Measurements from ENCODE around the gene RBM47.

RBM47 gene

GRCh38 chr4:40612831-40613230 lies 16.8 kb downstream of the RBM47 start:
- no peaks in the 10 kb centered on the region for H3K27me3 ChIP-seq (replicated peaks)
- in situ Hi-C loops (cut with HindIII; ENCODE audit: low pct_ligation_motif_present, low sequenced_read_pairs), result no loop called here
- no peak for TF ChIP-seq CTCF (IDR thresholded peaks at IDR 0.05; ENCODE audit: low read depth, low read length, missing control alignments)
- H3K4me3 ChIP-seq (ENCODE audit: low read depth, low read length), result no peak overlapping the region
- no peak for DNase-seq
- no peaks in the 10 kb centered on the region for H3K36me3 ChIP-seq (replicated peaks)
- H3K27ac ChIP-seq, result no peak overlapping the region

GRCh38 chr4:40612283-40612682 lies 17.4 kb downstream of the RBM47 start:
- Histone ChIP-seq H3K27ac (no peak overlapping the region), H3K27me3 (replicated peaks) (no peaks in the 10 kb centered on the region), H3K4me3 (ENCODE audit: low read depth, low read length) (no peak overlapping the region), H3K36me3 (replicated peaks) (no peaks in the 10 kb centered on the region)
- DNase-seq, result no peak
- in situ Hi-C loops (cut with HindIII; ENCODE audit: low pct_ligation_motif_present, low sequenced_read_pairs), result no loop called here
- TF ChIP-seq CTCF (IDR thresholded peaks at IDR 0.05; ENCODE audit: low read depth, low read length, missing control alignments), result no peak

GRCh38 chr4:40608628-40609027 lies 21.0 kb downstream of the RBM47 start:
- H3K36me3 ChIP-seq (replicated peaks), result no peaks in the 10 kb centered on the region
- DNase-seq, result no peak
- H3K4me3 ChIP-seq (ENCODE audit: low read depth, low read length), result no peak overlapping the region
- in situ Hi-C loops (cut with HindIII; ENCODE audit: low pct_ligation_motif_present, low sequenced_read_pairs), result no loop called here
- H3K27me3 ChIP-seq (replicated peaks), result no peaks in the 10 kb centered on the region
- TF ChIP-seq CTCF (IDR thresholded peaks at IDR 0.05; ENCODE audit: low read depth, low read length, missing control alignments), result no peak
- no peak overlapping the region for H3K27ac ChIP-seq

GRCh38 chr4:40607221-40607620 lies 22.4 kb downstream of the RBM47 start:
- no peak for DNase-seq
- in situ Hi-C loops (cut with HindIII; ENCODE audit: low pct_ligation_motif_present, low sequenced_read_pairs), result no loop called here
- TF ChIP-seq CTCF (IDR thresholded peaks at IDR 0.05; ENCODE audit: low read depth, low read length, missing control alignments), result no peak
- no peaks in the 10 kb centered on the region for H3K27me3 ChIP-seq (replicated peaks)
- H3K36me3 ChIP-seq (replicated peaks), result no peaks in the 10 kb centered on the region
- H3K27ac ChIP-seq, result no peak overlapping the region
- H3K4me3 ChIP-seq (ENCODE audit: low read depth, low read length), result no peak overlapping the region

- H3K27ac ChIP-seq, result no peak overlapping the region
- no peak for DNase-seq
- peak; percentile 27 for TF ChIP-seq CTCF (IDR thresholded peaks at IDR 0.05; ENCODE audit: low read depth, low read length, missing control alignments)
- no peak overlapping the region for H3K4me3 ChIP-seq (ENCODE audit: low read depth, low read length)
- no peaks in the 10 kb centered on the region for H3K27me3 ChIP-seq (replicated peaks)
- in situ Hi-C loops (cut with HindIII; ENCODE audit: low pct_ligation_motif_present, low sequenced_read_pairs), result no loop called here
- no peaks in the 10 kb centered on the region for H3K36me3 ChIP-seq (replicated peaks)
Observed at GRCh38 chr4:40606239-40606767, 23.4 kb downstream of the RBM47 start.

- no peak for DNase-seq
- in situ Hi-C loops (cut with HindIII; ENCODE audit: low pct_ligation_motif_present, low sequenced_read_pairs), result no loop called here
- no peak for TF ChIP-seq CTCF (IDR thresholded peaks at IDR 0.05; ENCODE audit: low read depth, low read length, missing control alignments)
- Histone ChIP-seq H3K27me3 (replicated peaks) (no peaks in the 10 kb centered on the region), H3K36me3 (replicated peaks) (no peaks in the 10 kb centered on the region), H3K27ac (no peak overlapping the region), H3K4me3 (ENCODE audit: low read depth, low read length) (no peak overlapping the region)
Observed at GRCh38 chr4:40603281-40603680, 26.4 kb downstream of the RBM47 start.
